ENCODE data around the gene MSMB.

- TF ChIP-seq, protein P1, sequence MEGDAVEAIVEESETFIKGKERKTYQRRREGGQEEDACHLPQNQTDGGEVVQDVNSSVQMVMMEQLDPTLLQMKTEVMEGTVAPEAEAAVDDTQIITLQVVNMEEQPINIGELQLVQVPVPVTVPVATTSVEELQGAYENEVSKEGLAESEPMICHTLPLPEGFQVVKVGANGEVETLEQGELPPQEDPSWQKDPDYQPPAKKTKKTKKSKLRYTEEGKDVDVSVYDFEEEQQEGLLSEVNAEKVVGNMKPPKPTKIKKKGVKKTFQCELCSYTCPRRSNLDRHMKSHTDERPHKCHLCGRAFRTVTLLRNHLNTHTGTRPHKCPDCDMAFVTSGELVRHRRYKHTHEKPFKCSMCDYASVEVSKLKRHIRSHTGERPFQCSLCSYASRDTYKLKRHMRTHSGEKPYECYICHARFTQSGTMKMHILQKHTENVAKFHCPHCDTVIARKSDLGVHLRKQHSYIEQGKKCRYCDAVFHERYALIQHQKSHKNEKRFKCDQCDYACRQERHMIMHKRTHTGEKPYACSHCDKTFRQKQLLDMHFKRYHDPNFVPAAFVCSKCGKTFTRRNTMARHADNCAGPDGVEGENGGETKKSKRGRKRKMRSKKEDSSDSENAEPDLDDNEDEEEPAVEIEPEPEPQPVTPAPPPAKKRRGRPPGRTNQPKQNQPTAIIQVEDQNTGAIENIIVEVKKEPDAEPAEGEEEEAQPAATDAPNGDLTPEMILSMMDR (IDR thresholded peaks at IDR 0.05), result no peak
- TF ChIP-seq POLR2AphosphoS5 (IDR thresholded peaks at IDR 0.05), result no peak
Observed at GRCh38 chr10:45997557-45997956, 48.5 kb downstream of the MSMB start.

Data from suprapubic skin (tissue), 3 donors.